ENCODE data around the gene LY9.

DNA sequence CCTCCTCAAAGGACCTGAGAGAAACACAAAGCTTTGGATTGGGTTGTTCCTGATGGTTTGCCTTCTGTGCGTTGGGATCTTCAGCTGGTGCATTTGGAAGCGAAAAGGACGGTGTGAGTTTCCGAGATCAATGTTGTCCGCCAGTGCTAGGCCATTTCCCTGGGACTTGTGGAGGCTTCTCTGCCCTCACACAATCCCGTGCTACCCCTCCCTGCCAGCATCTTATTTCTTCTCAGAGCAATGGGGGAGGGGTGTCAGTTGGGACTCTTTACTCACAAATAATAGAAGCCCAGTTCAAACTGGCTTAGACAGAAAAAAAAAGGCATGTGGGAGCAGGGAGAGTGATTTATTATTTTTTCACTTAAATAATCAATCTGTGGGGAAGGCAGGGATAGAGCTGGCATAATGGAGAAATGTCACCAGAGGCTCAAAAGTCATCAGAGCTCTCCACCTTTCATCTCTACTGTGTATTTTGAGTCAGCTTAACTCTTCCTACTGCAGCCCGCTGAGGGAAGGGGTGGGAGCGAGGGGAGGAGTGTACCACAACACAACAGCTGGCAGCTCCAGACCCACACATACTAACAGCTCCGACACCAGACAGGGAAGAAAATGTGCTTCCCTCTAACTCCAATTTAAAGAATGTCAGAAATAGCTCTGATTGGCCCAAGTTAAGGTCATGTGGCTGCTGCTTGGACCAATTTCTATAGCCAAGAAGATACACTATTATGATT is 22.4 kb downstream of the LY9 start:
- no peak for TF ChIP-seq POLR2AphosphoS5 (IDR thresholded peaks at IDR 0.05; ENCODE audit: low read depth, low read length)
- TF ChIP-seq TAF1 (IDR thresholded peaks at IDR 0.05; ENCODE audit: borderline replicate concordance, low read depth, low read length): no peak

All from GM12892 (cell line).